Endothelial cell of umbilical vein (primary cell): ENCODE results near the gene PHACTR1. TPM values are rescaled to one million over a fixed set of nuclear protein-coding genes. Genes with fewer than 3 reads are reported as not detected.

ENCODE experiments used
- polyA plus RNA-seq, 4 experiments: library from polyadenylated mRNA; depleted of rRNA in 3 of 4; stranded (reverse) in 3 of 4; unstranded in 1 of 4; fragments of >200 nt; gene quantifications; 2 replicates each; pipeline versions ENCODE4 v1.2.1 to v1.2.3, GENCODE V29; 2011 to 2012; ENCODE audit warnings: missing spikeins in 1 of 4
- small RNA-seq: library from RNA; depleted of rRNA; stranded (forward); fragments of <200 nt; gene quantifications from one replicate; pipeline ENCODE3, GENCODE V24; 2012; ENCODE audit warnings: low replicate concordance, low read depth; ENCODE audit not compliant: insufficient read depth, insufficient read length
- total RNA-seq: library from RNA; stranded (reverse); gene quantifications from 2 replicates; pipeline ENCODE4 v1.2.3, GENCODE V29; 2021

PHACTR1 gene
- total and polyA plus RNA-seq, 2 donors (not counting 3 experiments of a cell fraction or from before 2014, with no cell fraction given), result 2.4 to 23.2 TPM

Small RNA genes lying within 50 kb of the gene (small RNA-seq; reads per million reads assigned to genes)
- 13.1 reads per million, percentile 69 among the genes with 10 or more reads in this experiment for gene RNU1-11P
